ENCODE data around the gene PIP5K1B.
A peak's percentile ranks its signal among the peaks of the same experiment; 100 is the strongest.

PIP5K1B gene

DNA sequence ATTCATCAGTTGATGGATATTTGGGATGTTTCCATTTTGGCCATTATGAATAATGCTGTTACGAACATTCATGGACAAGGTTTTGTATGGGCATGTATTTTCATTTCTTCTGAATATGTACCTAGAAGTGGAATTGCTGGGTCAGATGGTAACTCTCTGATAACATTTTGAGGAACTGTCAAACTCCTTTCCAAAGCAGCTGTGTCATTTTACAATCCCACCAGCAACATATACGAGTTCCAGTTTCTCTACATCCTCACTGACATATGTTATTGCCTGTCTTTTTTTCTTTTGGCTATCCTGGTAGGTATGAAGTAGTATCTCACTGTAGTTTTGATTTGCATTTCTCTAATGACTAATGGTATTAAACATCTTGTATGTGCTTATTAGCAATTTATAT lies 222.1 kb downstream of the PIP5K1B start:
- DNase-seq: no peak

DNA sequence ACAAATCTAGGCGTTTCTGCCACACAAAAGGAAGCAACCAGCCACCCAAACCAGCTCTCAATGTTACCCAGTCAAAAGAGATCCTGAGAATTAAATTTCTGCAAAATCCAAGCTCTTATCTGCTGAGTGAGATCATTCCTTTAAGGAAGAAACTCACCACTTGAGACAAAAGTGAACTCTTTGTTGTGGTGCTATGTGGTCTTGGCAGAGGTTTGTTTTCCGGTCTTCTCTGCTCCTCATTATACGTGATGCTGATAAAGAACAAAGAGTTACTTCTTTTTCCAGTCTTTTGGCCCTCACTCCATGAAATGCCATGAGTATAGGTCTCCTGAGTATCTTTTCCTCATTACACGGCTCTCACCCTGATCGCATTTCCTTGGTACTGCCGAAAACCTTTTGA lies 226.8 kb downstream of the PIP5K1B start:
- DNase-seq: no peak

DNA sequence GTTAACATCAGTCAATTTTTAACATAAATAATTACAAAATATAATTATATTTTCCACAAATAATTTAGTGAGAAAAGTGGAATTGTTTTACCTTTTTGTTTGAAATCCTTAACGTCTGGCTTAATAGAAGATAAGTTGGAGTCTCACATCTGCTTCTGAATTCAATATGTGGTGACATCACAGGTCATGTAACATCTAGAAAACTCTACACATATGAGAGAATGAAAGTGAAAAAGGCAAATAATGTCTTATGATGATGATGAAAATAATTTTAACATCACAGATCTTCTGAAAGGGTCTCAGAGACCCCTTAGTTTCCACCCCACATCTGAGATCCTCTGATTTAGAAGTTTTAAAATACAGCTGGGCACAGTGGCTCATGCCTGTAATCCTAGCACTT lies 227.4 kb downstream of the PIP5K1B start:
- no peak for DNase-seq

DNA sequence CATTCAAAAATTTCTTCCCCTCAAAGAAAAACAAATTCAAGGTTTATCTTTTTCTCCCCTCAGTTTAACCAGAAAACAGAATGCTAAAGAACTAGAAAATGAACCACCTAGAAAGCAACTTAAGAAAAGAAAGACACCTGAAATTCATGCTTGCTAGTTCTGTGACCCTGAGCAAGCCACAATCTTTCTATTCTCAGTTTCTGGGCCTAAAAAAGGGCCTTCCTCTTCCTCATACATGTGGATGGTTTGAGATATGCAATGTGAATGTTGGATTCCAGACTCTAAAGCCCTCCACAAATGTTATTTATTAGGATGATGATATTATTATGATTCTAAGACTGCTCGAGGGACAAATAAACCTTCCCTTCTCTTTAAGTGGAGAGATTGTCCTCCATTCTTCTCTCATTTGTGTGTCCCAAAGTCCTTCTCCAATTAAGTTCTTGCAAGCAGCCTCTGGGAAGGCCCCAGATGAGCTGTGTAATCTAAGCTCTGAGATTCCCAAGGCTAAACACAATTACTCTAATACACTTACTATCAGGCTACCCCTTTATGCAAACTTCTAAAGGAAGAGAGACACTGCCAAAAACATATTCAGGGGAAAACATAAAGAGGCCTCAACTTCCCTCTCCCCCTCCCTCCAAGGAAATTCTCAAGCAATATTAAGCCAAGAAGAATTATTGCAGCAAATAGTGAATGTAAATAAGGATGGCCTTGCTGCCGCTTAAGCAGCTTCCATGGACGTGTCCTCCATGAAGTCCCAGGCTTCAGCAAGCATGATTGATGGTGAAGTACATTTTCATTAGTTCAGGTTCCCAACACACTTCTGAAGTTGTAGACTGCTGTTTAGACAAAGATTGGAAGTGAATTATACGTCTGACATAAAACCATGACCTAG lies 228.6 kb downstream of the PIP5K1B start:
- DNase-seq: no peak

DNA sequence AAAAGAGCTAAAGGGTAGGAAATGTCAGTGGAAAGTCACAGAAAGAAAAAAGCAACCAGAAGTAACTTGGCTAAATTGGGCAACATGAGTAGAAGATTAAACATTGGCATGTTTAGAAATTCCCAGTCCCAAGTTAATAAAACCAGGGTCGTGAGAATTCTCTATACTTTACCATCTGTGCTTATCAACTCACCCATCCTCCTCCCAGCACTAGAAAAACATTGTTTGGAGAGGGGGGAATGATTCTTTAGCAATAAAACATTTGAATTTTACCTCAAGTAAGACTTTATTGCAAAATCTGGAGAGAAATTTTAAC lies 229.2 kb downstream of the PIP5K1B start:
- no peak for DNase-seq

DNA sequence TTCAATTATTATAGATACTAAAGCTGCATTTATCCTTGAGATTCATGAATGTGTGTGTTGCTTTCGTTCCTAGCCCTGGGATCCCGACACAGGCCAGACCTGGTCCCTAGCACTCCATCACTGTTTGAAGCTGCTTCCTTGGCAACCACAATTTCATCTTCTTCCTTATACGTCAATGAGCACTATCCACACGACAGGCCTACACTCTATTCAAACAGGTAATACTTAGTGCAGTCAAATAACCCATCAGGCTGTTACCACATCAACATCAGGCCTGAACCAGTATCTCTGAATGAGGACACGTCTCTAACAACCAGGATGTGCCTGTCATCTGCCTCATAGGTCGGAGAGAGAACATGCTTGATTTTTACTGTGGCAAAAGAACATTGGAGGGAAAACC lies 235.5 kb downstream of the PIP5K1B start:
- no peak for DNase-seq

DNA sequence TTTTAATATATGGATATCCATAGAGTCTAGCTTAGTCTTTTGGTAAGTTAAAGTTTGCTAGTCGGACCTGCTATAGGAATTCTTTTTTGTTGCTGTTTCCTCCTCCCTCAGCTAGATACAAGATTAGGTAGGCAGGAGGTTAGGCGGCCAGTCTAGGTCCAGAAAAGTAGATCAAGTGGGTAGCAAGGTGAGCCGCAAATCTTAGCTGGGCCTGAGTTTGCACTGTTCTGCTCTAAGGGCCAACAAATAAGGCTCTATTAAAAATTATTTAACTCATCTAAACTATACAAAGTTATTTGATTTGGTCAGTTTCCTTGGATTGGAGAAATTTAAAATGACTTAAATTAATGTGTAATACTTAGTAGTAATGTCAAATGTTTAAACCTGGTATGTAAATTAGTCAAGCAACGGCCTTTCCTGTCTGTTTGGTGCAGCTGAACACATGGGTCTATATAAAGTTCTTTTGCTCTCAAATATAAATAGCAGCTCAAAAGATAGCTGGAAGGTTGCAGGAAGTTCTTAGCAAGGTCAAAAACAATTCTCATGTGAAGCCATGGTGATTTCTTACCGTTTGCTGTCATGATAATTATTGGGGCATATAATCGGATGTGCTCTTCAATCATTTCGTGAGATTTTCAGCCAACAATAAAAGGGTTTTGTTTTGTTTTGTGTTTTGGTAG lies 236.9 kb downstream of the PIP5K1B start:
- no peak for DNase-seq

DNA sequence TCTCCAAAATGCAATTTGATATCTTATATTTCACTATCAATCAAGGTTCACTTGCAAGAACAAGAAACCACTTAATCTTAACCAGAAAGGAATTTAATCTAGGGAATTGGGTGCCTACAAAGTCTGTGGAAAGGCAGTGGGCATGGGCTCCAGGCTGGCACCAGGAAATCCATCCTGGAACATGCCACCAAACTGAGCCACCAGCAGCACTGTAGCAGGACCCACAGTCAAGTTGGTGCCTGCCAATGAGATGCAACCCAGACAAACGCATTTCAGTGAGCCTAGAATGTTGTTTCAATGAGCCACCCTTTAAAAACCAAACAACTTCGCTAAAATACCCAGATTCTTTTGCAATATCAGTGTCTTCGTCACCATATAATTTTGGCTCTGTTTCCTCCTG lies 237.8 kb downstream of the PIP5K1B start:
- DNase-seq: no peak

DNA sequence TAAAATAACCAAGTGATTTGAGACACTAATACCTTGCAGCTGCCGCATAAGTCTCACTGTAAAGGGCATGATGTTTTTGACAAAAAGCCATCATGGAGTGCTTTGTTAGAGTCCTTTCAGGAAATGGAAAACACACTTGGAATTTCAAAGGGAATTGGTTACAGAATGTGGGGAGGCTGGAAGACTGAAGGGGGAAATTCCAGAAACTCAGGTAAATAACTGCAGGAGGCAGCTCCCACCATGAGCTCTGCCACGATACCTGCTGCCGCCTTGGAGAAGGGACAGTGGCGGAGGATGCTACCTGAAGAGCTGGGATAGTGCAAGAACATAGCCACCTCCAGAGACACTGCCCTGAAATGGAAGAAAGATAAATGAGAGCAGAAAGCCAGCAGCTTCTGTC lies 242.0 kb downstream of the PIP5K1B start:
- no peak for DNase-seq

DNA sequence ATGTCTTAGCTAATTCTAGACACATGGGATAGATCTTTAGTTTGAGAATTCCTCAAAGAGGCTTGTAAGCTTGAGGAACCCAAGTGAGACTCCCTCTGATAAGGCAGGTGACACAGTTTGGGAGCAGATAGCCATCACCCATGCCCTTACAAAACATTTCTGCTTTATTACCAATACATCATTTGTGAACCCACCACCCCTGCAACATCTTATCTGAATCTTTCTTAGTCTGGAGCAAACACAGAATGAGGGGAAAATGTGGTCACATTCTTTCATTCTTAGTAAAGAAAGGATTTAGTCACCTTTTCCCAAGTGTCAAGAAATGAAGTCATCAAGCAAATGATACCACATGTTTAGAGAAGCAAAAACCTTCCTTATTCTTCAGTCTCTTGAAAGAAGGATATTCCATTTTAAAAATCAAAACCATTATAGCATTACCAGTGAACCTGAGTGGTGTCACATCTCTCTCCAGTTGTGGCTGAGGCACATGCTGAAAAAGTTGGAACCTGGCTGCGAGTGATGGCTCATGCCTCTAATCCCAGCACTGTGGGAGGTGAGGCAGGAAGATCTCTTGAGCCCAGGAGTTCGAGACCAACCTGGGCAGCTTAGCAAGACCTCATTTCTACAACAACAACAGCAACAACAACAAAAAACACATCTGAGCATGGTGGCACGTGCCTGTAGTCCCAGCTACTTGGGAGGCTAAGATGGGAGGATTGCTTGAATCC lies 243.0 kb downstream of the PIP5K1B start:
- DNase-seq: peak; percentile 30

DNA sequence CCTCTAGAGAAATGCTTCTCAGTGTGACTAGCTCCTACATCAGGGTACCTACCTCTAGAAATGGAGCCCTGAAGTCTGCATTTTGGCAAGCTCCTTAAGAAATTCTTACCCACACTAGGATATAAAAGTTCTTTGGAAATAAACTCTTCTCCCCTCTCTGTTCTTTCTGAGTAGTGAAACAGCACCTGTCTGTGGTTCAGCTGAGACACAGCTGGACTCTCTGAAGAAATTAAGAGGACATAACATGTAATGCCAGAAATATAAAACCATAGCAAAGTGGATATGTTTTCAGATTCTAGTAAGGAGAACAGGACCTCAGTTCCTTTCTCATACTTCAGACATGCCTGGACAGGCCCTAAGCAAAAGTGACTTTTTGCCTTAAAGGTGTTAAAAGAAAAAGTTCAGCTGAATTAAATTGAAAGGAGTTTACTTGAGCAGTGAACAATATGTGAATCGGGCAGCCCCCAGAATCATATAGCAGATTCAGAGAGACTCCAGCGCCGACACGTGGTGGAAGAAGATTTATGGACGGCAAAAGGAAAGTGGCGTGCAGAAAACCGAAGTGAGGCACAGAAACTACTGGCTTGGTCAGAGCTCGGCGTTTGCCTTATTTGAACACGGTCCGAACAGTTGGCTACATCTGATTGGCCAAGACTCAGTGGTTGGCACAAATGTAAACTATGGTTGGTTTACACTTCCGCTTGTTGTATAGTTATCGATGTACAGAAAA lies 244.4 kb downstream of the PIP5K1B start:
- peak; percentile 49 for DNase-seq

DNA sequence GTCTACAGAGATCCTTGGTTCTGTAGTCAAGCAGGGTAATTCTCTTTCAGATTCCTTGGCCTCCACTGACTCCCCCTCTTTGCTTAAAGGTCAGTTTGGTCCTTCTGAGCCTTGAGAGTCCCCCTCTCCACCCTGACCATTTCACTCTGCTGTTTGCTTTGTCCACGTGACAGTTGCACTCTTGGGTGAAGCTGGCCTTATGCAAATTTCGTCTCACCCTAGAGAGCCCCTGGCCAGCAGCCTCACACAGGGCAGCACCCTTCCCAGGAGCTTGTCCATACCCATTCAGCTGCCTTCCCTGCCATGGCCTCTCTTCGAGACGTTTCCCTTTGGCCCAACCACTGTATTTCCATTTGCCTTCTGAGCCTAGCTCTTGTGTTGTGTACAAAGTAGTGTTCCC lies 245.1 kb downstream of the PIP5K1B start:
- no peak for DNase-seq

DNA sequence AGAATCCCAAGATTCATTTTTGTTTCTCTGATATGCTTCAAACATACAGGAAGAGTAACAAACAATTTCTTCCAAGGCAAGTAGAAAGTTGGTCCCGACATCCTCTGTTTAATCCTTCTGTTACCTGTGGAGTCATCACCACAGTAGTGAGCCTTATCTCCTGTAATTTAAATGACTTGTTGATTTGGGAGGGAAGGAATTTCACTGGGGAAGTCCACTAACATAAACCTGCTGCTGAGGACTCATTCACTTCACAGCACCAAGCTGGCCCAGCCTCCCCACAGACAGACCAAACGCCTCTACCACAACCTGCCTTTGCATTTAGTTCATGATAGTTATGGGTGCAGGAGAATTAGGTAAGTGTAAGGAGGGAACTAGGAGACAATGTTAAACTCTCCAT lies 245.6 kb downstream of the PIP5K1B start:
- DNase-seq: no peak

DNA sequence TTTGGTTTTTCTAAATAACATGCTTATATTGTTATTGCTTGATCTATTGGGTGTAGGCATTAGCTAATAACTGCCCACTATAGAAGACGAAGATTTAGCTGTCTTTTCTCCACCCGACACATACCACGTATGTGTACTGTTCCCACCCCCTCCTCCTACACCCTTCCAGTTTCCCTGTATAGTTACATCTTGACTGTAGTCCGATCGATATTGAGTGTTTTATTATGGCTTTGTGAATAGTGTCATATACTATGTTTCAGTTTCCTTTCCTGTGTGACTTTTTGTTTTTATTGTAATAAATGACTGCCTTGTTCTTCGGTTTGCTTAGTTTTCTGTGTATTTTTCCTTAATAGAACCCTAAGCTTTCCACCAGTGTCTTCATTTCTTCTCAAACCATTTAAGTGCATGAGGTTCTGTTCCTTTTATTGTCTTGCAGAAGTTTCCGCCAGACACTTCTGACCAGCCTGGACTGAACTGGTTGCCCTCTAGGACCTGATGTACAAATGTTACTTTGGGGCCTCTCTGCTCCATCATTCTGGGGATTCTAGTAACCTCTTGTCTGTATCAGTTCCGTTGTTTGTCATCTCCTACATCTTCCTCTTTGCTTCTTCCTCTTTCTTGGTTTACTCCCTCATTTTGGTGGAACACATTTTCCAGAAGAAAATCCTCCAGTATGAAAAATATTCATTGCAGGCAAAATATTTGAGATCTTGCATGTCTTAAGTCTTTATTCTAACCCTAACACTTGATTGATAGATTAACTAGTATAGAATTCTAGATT lies 247.0 kb downstream of the PIP5K1B start:
- no peak for DNase-seq

DNA sequence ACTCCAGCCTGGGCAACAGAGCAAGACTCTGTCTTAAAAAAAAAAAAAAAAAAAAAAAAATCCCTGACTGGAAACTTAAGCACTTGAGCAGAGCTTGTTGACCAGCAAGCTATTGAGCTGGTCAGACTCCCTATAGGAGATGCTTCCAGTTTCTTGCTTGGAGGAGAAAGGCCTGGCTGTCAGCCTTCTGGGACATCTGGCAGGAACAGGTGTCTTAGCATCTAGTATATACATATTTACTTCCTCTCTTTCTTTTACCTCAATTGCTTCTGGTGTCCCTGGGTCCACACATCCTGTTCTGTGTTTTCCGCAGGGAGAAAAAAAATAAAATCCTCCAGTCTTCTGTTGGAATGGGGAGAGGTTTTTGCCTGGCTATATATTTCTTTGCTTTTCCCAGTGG lies 248.7 kb downstream of the PIP5K1B start:
- DNase-seq: no peak

DNA sequence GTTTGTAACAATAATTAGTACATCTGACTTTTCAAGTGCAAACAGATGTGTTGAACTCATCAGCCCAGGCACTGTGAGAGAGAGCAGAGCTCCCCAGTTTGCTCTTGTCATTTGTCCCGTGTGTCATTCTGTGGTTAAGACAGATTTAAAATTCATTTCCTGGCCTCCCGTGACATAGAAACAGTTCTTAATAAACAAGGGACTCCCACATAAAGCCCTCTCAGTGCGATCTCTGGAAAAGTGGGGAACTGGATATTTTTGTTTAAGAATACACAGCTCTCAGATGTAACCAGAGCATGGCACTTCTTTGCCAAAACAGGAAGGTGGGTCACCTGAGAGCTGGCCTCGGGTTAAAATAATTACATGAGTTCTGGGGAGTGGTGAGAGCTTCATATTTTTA lies 250.3 kb downstream of the PIP5K1B start:
- DNase-seq: peak; percentile 22

DNA sequence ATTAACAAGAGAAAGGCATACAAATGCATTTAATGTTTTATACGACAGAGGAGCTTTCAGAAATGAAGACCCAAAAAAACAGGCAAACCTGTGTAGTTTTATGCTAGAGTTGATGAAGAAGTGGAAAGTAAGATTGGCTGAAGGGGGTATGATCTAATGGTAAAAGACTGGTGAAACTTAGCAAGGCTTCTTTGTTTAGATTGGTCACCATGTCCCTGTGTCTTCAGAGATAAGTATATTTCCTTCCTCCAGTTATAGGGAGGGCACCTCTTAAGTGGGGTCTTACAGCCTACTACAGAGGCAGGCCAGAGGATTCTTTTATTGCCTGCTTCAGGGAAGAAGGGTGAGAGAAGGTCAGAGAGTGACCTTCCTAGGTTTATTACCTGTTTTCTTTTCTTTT lies 252.4 kb downstream of the PIP5K1B start:
- no peak for DNase-seq

DNA sequence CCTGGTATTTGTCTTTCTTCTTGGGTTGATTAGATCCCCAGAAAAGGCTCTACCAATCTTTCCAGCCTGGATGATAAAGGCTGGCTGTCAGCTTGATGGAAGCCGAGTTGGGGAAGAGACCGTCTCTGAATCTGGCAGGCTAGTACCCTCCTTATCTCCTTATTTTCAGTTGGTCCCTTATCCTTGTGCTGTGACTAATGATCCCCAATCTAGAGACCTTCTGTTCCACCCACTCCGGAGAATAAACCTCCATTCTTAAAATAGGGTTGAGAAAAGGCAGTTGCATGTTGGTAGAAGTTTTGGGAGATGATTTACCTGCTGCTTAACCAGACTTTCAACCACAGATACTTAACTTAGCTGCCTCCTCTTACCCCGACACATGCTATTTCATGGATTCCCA lies 256.5 kb downstream of the PIP5K1B start:
- DNase-seq: no peak

DNA sequence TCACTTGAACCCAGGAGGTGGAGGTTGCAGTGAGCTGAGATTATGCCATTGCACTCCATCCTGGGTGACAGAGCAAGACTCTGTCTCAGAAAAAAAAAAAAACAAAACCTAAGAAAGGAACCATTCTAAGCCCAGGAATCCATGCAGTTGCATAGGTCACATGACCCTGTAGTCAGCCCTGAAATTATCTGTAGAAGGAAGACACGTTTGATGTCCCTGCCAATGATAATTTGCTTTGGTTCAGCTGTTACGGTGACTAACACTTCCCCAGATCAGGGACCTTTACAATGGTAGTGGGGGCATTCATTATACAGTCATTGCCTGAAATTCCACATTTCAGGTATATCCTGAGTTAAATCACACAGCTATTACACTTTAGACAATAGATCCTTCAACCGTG lies 258.4 kb downstream of the PIP5K1B start:
- no peak for DNase-seq

DNA sequence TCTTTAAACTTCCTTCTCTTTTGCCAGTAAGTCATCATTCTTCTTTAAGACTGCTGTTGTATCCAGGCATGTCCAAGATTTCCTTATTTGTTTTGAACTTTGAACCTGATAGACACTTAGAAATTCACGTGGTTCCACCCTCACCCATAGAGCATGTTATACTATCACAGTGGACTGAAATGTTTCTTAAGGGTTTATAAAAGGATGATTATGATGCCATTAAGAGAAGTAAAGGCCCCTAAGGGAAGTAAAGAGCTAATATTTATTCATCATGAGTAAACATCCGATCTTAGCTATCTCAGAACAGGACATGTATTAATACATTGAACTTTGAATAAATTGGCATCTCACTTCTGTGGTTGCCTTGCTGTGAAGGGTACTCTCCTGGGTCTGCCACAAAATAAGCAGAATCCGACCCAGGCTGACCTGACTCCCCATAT lies 259.1 kb downstream of the PIP5K1B start:
- DNase-seq: no peak

DNA sequence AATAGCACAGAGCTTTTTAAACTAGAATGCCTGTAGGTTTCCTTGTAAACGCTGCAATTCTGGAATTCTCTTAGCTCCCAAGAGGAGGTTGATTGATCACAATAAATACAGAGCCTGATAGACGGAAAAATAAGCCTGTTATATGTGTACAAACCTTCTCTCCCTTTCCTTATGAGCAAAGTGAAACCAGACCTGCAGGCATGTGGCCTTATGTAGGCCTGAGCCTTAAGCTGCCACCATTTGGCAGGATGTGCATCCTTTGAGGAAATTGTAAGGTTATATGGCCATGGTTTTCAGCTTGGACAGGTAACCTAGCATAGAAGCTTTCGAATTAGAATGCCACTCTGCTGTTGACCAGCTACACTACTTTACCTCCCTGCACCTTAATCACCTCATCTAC lies 259.7 kb downstream of the PIP5K1B start:
- DNase-seq: no peak

DNA sequence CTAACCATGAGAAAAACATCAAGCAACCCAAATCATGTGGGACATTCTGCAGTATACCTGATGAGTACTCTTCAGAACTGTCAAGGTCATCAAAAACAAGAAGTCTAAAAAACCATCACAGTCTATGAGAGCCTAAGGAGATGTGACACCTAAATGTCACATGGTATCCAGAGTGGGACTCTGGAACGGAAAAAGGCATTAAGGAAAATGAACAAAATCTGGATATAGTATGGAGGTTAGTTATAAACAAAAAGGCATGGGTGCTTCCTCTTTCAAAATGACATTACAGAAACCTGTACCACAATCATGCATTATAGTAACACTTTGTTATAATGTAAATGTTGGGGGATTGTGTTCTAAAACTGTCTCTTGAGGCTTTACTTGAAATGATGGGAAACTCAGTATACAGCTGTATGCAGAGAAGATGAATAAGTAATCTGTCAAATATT lies 261.5 kb downstream of the PIP5K1B start:
- DNase-seq: no peak
